Epidermal melanocyte (primary cell): Measurements from ENCODE around the gene NKAPD1.
"Not testable (repeated sequence)": the region's sequence is repeated elsewhere in the genome, so short reads cannot be mapped to it uniquely, and the experiment has no call there.

Source experiments
- DNase-seq: peaks from one replicate; pipeline ENCODE4 v3.0.0; 2011; ENCODE audit warnings: low spot score; ENCODE audit not compliant: insufficient read length

Gene NKAPD1

GRCh38 chr11:112086422-112087191, 12.5 kb downstream of the NKAPD1 start, which contains the start of the genes SDHD and TIMM8B:
TSS of gene SDHD (plus strand) at chr11:112086873. CDS start at chr11:112086908, 35 bp downstream.
TSS of gene TIMM8B (minus strand) at chr11:112086756. CDS start at chr11:112086723, 33 bp downstream.
- peak; percentile 90 for DNase-seq

- DNase-seq, result no peak
Measured at GRCh38 chr11:112087212-112087611, 13.1 kb downstream of the NKAPD1 start.

GRCh38 chr11:112095302-112095701, 21.2 kb downstream of the NKAPD1 start:
- DNase-seq, result not testable (repeated sequence)

GRCh38 chr11:112096194-112096593, 22.1 kb downstream of the NKAPD1 start:
- DNase-seq, result no peak

GRCh38 chr11:112097734-112098528, 23.8 kb downstream of the NKAPD1 start:
- no peak for DNase-seq

GRCh38 chr11:112100462-112100861, 26.4 kb downstream of the NKAPD1 start:
- no peak for DNase-seq

- no peak for DNase-seq
Measured at GRCh38 chr11:112103446-112103845, 29.3 kb downstream of the NKAPD1 start.

GRCh38 chr11:112106070-112106469, 32.0 kb downstream of the NKAPD1 start:
- DNase-seq, result no peak

GRCh38 chr11:112113539-112114457, 39.7 kb downstream of the NKAPD1 start:
- DNase-seq, result peak; percentile 45

- DNase-seq, result no peak
Measured at GRCh38 chr11:112114460-112114859, 40.4 kb downstream of the NKAPD1 start.

- no peak for DNase-seq
Measured at GRCh38 chr11:112115386-112115785, 41.3 kb downstream of the NKAPD1 start.

- no peak for DNase-seq
Measured at GRCh38 chr11:112118176-112118575, 44.1 kb downstream of the NKAPD1 start.

- DNase-seq, result no peak
Measured at GRCh38 chr11:112121981-112122615, 48.0 kb downstream of the NKAPD1 start.

- DNase-seq, result no peak
Measured at GRCh38 chr11:112123129-112123528, 49.0 kb downstream of the NKAPD1 start.

- DNase-seq, result no peak
Measured at GRCh38 chr11:112127056-112127455, 53.0 kb downstream of the NKAPD1 start.

- peak; percentile 52 for DNase-seq
Measured at GRCh38 chr11:112128483-112129121, 54.5 kb downstream of the NKAPD1 start.

- no peak for DNase-seq
Measured at GRCh38 chr11:112129656-112130055, 55.6 kb downstream of the NKAPD1 start.

- no peak for DNase-seq
Measured at GRCh38 chr11:112132737-112133136, 58.6 kb downstream of the NKAPD1 start.

- no peak for DNase-seq
Measured at GRCh38 chr11:112134473-112134872, 60.4 kb downstream of the NKAPD1 start.
